ENCODE measurements around the gene ROBO3.

Gene ROBO3

DNA sequence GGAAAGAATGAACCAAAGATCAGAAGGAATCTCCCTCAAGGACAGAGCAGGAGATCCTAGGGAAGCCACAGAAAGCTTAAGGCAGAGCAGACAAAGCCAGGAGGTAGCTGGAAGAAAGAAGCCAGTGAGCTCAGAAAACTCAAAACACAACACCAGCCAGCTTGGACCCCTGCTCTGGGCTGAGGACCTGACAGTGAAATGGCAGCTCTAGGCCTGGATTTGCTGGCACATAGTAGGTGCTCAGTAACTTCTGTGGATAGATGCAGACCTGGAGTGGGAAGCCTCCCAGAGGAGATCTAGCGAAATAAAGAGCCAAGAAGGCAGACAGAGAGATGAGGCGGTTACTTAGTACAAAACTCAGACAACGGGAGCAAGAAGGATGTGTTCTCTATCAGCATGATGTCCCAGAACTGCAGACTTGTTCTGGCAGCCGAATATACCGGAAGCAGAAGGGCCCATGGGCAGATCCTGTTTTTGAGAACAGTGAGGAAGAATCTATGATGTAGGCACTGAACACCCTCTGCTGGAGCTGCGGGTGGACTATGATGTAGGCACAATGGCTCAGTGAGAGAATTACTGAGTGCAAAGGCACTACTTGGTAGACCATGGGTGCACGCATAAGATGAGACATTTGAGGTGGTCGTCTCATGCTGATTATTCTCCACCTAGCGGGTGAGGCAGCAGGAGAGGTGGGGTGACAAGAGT lies 27.7 kb downstream of the ROBO3 start:
- no peak for DNase-seq (ENCODE audit: low spot score)

DNA sequence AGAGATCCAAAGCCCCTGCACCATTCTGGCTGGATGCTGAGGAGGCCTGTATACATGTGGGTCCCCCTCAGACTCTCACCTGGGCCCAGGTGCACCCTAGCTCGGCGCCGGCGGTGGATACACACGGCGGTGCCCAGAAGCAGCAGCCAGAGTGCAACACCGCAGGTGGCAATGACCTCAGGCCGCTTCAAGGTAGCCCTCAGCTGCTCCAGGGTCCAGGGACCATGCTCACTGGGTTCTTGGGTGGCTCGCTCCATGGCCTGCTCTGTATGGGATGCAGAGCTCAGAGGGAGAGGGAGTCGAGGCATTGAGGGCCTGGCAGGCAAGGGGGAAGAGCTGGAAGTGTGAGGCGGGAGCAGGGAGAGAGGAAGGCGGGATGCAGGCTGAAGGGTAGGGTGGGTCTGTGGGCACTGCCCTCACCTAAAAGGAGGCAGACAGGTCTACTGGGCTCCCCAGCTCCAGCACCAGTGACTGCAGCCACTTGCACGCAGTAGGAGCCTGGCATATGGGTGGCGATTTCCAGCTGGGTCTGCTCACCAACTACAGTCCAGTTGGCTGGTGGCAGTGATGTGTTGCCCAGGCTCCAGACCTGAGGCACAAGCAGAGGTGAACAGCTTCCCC lies 28.7 kb downstream of the ROBO3 start:
- no peak for DNase-seq (ENCODE audit: low spot score)

DNA sequence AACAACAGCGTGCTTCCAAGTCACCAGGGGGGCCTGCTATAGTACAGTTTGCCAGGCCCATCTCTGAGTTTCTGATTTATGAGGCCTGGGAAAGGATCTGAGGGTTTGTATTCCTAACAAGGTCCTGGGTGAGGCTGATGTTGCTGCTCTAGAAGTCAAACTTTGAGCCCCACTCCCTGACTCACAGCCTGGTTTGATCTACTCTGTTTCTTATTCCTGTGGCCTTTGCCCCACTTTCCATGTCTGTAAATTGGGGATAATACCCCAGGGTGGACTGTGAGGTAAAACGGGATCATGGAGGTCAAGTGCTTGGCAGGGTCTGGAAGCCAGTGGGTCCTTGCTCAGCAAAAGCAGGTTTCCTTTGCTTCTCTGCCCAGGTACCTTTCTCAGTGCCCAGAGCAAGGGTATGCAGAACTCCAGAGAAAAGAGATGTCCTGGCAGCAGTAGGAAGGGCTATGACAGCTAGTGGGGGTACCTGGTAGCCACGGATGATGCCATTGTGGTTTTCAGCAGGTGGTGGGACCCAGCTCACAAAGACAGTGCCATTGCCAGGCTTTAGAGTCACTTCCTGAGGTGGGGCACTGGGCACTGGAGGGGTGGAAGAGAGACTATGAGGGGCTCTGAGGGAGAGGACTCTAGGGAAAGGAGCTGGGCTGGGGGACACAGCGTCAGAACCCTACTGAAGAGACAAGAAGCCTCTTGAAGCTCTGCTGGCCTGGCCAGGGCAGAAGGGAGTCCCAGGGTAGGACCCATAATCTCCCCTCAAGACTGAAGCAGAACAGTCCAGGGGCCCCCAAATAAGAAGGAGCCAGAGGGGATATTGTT lies 29.6 kb downstream of the ROBO3 start:
- DNase-seq (ENCODE audit: low spot score) = no peak

DNA sequence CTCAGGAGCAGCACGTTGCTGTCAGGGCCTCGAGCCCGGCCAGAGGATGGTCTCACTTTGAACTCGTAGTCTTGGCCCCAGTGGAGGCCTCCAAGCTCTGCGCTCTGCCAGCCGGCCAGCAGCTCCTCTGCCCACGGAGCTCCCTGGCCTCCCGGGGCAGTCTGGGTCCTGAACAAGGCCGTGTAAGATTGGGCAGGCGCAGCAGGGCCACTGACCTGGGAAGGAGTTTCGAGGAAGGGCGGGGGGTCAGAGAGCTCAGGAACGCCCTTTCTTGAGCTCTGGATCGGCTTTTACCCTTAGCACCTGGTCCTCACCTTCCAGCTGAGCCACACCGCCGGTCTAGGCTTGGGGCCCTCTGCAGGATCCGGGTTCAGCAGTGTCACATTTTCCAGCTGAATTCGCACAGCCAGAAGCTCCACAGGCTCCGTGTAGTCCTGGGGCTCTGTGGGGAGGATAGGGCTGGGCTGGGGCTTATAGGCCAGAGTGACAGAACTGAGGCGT lies 30.3 kb downstream of the ROBO3 start:
- no peak for DNase-seq (ENCODE audit: low spot score)

DNA sequence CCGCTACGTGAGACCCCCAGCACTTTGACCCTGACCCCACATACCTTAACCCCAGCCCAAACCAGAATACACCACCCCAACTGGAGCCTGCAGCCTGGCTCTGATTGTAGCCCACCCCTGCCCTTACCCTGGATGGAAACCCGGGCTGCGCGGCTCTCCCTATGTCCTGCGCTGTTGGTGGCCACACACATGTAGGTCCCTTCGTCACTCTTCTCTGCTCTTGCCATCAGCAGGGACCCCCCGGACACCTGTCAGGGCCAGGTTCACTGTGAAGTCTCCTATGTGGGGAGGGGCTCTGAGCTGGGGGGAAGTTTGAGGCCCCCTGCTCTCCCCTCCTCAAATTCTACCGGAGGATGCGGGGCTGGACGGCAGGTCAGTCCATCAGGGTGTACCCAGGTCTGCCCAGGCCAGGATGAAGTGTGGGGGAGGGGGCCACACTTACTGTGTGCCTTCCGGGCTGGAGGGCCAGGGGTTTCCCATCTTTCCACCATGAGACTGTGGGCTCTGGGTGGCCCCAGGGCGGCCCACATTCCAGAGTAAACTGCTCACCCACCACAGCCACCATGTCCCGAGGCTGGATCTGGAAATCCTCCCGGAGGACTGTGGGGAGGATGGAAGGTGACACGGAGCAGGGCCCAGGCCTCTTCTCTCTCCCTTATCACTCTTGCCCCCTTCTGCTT lies 31.0 kb downstream of the ROBO3 start:
- no peak for DNase-seq (ENCODE audit: low spot score)

DNA sequence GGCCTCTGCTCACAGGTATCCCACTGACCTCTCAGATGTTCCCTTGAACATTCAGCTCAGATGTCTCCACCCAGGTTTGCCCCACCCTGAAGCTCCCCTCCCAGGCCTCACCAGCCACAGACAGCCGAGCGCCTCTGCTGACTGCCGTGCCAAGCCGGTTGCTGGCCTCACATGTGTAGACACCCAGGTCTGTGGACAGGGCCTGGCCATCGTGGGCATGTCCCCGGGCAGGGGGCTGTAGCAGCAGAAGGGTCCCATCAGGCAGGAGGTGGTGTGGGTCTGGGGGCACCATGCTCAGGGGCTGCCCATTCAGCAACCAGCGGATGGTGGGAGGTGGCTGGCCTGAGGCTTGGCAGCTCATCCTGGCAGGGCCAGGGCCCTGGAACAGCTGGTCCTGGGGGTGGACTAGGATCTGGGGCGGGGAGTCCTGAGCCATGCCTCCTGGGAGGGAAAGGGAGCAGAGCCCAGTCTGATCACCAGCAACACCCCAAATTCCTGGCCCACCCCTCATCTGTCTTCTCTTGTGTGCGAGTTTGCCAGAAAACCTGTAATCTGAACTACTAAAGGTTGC lies 31.7 kb downstream of the ROBO3 start:
- DNase-seq (ENCODE audit: low spot score) = no peak

DNA sequence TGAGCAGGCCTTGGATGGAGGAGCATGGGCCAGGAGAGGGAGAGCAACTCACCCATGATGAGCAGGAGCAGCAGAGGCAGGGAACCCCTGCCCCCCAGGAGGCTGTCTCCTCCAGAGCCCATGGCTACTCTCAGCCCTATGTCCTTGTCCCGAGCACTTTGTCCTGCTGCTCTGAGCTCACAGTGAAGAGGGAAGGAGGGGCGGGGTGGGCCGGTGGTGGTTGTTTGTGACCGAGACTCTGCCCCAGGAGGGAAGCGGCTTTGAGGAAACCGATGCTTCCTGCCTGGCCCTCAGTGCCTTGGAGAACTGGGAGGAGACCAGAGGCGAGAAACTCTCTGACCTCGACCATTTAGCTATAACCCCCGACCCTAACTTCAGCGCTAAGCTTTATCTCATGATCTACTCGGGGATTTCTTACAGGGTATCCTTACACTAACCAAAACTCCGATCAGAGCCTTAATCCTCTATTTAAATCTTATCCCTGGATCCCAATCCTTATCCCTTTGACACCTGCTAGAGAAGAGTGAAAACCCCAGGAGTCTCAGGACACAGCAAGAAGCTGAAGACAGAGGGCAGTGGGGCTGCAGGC lies 32.5 kb downstream of the ROBO3 start, which contains the start of gene ROBO4:
TSS of gene ROBO4 (minus strand) at position 192 of the 589 bp plus-strand sequence. CDS start at position 122, 70 bp downstream.
- no peak for DNase-seq (ENCODE audit: low spot score)

DNA sequence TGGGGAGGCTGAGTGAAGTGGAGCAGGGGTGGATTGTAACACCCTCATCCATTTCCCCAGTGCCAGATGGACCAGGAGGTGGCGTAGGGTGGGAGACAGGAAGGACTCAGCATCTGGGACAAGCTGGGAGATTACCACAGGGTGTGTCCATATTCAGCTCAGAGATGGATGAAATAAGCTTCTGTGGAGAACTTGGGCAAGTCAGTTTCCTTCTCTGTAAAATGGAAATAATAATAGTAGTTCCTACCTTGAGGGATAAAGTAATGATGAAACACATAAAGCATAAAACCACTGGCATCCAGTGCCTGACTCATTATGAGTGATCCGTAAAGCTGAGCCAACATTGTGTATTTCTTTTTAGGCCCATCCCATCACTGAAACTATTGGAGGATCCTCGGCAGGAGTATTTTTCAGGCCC lies 33.0 kb downstream of the ROBO3 start:
- no peak for DNase-seq (ENCODE audit: low spot score)

DNA sequence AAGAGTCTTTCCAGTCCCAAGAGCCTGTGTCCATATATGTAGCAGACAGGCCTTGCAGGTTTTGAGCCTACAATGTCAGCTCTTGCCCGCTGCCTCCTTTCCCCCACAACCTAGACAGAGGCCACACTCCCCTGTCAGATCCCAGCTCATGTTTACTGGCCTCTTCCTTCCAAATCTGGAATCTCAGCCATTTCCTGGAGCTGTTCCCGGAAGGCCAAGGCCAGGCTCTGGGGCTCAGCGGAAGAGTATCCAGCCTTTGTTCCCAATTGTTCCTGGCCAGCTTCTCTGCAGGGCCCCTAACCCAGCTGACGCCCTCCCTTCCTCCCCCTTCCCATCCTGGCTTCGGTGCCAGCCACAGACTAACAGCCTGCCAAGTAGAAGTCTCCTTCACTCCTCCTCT lies 33.5 kb downstream of the ROBO3 start:
- DNase-seq (ENCODE audit: low spot score) = no peak

DNA sequence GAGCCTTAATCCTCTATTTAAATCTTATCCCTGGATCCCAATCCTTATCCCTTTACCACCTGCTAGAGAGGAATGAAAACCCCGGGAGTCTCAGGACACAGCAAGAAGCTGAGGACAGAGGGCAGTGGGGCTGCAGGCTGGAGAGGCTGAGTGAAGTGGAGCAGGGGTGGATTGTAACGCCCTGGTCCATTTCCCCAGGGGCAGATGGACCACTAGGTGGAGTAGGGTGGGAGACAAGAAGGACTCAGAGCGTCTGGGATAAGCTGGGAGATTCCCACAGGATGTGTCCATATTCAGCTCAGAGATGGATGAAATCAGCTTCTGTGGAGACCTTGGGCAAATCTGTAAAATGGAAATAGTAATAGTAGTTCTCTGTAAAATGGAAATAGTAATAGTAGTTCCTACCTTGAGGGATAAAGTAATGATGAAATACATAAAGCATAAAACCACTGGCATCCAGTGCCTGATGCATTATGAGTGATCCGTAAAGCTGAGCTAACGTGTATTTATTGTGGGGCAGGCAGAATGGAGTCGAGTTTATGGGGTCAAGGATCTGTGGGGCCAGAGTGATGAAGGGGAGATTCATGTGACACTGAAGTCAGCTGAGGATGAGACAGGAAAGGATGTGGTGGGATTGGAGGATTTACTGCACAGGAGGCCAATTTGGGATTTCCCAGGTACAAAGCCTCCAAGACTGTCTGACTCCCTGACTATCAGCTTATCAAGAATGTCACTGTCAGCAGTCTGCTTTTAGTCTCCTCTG lies 34.3 kb downstream of the ROBO3 start:
- no peak for DNase-seq (ENCODE audit: low spot score)

DNA sequence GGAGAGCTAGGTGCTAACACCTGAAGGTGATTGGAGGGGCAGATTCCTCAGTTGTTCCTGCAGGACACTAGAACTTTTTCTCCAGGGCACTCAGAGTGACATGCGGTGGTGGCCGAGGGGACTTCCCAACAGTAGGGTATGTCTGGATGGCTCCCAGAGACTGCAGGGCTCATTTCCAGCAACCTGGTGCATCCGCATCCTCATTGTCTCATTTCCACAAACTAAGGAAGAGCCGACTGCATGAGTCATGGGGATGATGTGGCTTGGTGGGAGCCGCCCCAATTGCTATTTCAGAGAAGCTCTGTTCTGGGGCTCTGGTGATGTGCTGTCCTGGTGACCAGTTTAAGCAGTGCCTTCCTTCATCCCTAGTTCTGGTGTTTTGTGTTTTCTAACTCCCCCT lies 35.2 kb downstream of the ROBO3 start:
- no peak for DNase-seq (ENCODE audit: low spot score)

DNA sequence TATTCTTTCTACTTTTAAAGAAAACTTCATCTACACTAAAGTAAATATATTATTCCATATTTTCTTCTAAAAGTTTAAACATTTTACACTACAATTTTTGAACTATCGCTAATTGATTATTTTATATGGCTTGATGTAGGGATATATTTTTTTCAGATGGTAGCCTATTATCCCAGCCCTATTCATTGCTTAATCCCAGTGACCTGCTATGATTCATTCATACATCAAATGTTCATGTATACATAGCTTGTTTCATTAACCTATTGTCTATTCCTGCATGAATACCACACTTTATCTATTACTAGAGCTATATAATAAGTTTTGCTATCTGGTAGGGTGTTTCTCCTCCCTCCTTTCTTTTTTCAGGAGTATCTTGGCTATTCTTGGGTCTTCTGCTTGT lies 37.4 kb downstream of the ROBO3 start:
- no peak for DNase-seq (ENCODE audit: low spot score)

DNA sequence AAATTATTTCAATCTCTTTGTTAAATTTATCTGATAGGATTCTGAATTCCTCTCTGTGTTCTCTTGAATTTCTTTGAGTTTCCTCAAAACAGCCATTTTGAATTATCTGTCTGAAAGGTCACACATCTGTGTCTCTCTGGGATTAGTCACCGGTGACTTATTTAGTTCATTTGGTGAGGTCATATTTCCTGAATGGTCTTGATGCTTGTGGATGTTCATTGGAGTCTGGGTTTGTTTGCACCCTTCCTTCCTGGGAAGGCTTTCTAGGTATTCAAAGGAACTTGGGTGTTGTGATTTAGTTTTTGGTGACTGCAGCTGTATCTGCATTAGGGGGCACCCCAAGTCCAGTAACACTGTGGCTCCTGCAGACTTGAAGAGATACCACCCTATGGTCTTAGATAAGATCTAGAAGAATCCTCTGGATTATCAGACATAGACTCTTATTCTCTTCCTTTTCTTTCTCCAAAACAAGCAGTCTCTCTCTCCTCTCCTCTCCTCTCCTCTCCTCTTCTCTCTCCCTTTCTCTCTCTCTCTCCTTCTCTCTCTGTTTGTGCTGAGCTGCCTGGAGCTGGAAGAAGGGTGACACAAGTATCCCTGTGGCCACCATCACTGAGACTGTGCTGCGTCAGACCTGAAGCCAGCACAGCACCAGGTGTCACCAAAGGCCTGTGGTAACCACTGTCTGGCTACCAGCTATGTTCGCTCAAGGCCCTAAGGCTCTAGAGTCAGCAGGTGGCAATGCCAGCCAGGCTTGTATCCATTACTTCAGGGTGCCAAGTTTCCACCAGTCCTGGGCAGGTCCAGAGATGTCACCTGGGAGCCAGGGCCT lies 50.5 kb downstream of the ROBO3 start:
- no peak for DNase-seq (ENCODE audit: low spot score)

DNA sequence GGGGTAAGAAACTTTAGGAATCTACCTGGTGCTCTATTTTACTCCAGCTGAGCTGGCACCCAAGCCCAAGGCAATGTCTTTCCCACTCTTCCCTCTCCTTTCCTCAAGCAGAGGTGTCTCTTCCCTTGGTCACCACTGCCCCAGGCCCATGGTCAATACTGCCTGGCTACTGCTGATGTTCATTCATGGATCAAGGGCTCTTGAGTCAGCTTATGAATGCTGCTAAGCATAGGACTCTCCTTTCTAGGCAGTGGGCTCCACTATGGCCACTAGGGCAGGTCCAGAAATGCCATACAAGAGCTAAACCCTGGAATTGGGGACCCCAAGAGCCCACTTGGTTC lies 51.1 kb downstream of the ROBO3 start:
- no peak for DNase-seq (ENCODE audit: low spot score)

DNA sequence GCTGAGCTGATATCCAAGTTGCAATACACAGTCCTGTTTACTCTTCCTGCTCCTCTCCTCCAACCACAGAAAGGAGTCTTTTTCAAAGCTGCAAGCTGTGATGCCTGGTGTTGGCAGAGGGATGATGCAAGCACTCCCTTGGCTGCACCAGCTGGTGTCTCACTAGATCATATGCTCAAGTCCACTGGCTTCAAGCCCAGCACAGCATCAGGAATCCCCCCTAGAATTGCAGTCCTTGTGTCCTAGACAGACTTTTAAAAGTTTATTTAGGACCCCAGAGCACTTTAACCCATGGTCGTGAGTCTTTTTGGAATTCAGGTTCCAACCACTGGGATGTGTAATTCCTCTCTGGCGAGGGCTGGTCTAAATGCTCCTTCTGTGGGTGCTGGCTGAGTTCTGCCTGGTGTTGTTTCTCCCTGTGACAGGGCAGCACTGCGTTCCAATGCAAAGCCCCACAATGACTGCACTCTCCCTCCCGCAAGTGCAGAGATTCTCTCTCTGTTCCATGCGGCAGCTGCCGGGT lies 51.9 kb downstream of the ROBO3 start:
- no peak for DNase-seq (ENCODE audit: low spot score)

DNA sequence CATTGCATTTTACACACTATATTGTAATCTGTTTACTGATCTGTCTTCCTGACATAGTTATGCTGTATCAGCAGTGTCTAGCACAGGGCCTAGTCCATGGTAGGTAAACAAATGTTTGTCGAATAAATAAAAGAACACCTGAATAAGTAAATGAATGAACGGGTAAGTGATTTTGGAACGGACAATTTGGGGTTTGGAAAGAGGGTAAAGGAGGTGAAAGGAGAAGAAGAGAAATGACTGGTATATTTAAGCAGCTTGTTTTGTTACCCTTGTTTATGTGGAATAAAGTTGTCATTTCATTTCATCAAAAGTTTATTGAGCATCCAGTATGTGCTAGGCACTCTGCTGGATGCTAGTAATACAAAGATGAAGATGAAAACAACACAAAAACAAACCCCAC lies 53.7 kb downstream of the ROBO3 start, which contains the start of gene HEPN1:
TSS of gene HEPN1 (plus strand) at position 301 of the 400 bp plus-strand sequence.
- no peak for DNase-seq (ENCODE audit: low spot score)

DNA sequence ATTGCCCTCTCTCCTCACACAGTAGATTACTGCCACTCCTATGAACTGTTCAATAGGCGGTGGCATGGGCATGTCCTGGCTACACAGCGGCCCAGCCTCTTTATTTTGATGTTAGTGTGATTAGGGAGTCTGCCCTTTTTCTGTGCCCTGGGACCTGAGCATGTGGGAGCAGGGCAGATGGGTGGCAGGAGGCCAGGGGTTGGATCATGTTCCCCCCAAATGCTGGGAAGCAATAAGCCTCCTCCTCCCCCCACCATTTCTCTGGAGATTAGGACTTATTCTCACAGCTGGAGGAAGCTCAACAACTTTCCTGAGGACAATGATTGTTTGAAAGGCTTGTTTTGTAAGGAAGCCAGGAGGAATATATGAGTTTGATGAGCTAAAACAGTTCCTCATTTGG lies 54.7 kb downstream of the ROBO3 start:
- DNase-seq (ENCODE audit: low spot score) = no peak

DNA sequence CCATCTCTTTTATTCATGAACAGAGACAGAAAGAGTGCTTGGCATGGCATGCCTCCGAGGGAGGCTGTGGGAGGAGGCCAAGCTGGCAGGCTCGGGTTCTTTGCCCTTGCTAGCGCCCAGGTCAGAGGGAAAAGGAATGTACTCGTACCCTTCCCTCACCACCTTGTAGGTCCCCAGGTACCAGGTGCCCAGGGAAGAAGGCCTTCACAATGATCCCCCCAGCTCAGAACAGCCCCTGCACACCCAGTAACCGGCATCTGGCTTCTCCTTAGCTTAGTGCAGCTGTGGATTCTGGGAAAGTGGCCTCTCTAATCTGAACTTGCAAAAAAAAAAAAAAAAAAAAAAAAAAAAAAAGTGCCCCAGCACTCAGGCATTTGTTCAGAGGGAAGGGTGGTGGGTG lies 55.1 kb downstream of the ROBO3 start:
- no peak for DNase-seq (ENCODE audit: low spot score)

DNA sequence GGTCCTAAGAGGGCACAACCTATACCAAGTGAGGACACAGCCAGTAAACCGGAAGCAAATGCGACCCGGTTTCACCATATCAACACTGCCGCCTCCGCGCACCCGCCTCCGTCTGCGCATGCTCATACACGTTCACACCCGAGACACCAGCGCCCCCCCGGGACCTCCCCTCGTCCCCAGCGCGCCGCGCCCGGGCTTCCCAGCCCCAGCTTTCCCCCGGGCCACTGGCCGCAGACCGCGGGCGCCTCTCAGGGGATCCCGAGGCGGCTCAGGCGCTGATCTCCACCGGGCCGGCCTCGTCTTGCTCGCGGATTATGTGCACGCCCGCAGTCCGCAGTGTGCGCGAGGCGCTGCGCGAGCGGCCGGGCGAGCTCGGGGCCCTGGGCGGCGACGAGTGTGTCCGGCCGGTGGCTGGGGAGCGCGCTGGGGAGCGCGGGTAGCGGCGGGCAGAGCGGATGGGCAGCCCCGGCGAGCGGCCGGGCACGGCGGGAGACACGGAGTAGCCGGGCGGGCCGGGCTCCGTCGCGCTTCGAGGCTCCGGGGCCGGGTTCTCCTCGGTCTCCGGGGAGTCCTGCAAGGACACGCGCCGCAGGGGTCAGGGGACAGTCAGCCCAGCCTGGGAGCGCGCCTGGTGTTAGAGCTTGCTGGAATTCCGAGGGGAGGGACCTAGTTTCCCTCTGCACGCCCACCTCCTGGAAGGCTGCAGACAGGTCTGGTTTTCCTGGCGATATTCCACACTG lies 55.8 kb downstream of the ROBO3 start:
- DNase-seq (ENCODE audit: low spot score) = peak; percentile 88

Data from iPS-NIHi11 (cell line).